ENCODE results near the gene CD244.

CD244 gene

DNA sequence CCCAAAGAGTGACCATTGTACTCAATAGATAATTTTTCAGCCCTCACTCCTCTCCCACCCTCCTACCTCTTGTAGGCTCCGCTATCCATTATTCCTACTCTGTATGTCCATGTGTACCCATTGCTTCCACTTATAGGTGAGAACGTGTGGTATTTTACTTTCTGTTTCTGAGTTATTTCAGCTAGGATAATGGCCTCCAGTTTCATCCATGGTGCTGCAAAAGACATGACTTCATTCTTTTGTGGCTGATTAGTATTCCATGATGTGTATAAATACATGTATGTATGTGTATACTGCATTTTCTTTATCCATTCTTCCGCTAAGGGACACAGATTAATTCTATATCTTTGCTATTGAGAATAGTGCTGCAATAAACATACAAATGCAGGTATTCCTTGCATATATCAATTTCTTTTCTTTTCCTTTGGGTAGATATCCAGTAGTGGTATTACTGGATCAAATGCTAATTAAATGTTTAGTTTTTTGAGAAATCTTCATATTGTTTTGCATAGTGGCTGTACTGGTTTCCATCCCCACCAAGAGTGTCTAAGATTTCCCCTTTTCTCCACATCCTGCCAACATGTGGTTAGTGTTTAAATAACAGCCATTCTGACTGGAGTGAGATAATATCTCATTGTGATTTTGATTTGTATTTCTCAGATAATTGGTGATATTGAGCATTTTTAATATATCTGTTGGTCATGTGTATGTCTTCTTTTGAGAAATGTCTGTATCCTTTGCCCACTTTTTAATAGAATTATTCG, 61.9 kb downstream of the CD244 start:
- FAIRE-seq (no peak), DNase-seq (ENCODE audit: insufficient read length, low spot score) (no peak)
- TF ChIP-seq, protein P1, sequence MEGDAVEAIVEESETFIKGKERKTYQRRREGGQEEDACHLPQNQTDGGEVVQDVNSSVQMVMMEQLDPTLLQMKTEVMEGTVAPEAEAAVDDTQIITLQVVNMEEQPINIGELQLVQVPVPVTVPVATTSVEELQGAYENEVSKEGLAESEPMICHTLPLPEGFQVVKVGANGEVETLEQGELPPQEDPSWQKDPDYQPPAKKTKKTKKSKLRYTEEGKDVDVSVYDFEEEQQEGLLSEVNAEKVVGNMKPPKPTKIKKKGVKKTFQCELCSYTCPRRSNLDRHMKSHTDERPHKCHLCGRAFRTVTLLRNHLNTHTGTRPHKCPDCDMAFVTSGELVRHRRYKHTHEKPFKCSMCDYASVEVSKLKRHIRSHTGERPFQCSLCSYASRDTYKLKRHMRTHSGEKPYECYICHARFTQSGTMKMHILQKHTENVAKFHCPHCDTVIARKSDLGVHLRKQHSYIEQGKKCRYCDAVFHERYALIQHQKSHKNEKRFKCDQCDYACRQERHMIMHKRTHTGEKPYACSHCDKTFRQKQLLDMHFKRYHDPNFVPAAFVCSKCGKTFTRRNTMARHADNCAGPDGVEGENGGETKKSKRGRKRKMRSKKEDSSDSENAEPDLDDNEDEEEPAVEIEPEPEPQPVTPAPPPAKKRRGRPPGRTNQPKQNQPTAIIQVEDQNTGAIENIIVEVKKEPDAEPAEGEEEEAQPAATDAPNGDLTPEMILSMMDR (IDR thresholded peaks at IDR 0.05; ENCODE audit: insufficient read depth, missing control alignments), result no peak

DNA sequence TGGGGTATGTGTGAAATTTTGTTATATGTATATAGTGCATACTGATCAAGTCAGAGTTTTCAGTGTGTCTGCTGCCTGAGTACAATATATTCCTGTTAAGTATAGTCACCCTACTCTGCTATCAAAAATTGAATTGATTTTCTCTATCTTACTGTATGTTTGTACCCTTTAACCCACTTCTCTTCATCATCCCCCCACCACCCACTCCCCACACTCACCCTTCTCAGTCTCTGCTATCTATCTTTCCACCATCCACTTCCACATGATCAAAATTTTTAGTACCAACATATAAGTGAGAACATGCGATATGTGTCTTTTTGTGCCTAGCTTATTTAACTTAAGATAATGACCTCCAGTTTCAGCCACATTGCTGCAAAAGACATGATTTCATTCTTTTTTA, 62.5 kb downstream of the CD244 start:
- FAIRE-seq (no peak), DNase-seq (ENCODE audit: insufficient read length, low spot score) (no peak)
- TF ChIP-seq, protein P1 (IDR thresholded peaks at IDR 0.05; ENCODE audit: insufficient read depth, missing control alignments), result no peak

DNA sequence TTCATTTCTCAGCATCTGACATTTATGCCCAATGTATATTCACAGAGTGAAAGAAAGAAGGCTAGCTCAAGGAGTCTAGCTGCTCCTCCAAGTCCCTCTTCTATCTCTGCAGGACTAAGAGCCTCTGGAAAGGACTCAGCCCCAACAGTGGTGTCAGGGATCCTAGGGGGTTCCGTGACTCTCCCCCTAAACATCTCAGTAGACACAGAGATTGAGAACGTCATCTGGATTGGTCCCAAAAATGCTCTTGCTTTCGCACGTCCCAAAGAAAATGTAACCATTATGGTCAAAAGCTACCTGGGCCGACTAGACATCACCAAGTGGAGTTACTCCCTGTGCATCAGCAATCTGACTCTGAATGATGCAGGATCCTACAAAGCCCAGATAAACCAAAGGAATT, 63.0 kb downstream of the CD244 start:
- DNase-seq (ENCODE audit: insufficient read length, low spot score) (no peak), FAIRE-seq (no peak)
- TF ChIP-seq, protein P1 (IDR thresholded peaks at IDR 0.05; ENCODE audit: insufficient read depth, missing control alignments), result no peak

DNA sequence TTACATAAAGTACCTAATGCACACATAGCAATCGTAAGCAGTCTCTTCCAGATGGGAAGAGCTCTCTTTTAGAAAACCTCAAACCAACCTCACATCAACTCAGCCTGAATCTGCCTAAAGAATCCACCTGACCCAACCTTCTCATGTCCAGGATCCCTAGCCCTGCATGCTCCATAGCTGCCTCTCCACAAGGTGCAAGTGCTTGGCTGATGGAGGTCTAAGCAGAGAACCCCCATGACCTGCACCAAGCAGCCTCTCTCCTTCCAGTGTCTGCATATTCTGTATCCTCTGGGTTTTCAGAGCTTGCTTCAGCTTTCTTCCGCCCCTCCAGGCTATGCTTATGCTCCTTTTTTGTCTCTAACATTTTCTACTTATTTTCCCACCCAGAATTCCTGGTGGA, 64.2 kb downstream of the CD244 start:
- TF ChIP-seq, protein P1 (IDR thresholded peaks at IDR 0.05; ENCODE audit: insufficient read depth, missing control alignments), result no peak
- FAIRE-seq (no peak), DNase-seq (ENCODE audit: insufficient read length, low spot score) (no peak)

DNA sequence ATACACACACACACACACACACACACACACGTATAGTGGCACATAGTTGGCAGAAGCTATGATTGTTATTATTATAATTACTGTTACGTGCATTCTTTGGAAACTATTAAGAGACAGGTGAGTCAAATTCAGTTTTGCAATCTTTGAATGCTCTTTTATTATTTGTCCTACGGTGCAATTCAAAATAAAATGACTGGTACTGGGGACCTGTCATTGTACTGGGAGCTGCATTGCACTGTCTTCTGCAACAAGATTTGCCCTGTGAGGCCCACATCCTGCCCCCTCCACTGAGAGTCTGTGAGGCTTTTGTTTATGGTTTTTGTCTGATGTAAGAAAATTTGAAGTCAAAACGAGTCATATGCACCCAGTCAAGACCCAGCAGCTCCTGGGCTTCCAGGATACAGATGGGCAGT, 64.8 kb downstream of the CD244 start:
- TF ChIP-seq, protein P1 (IDR thresholded peaks at IDR 0.05; ENCODE audit: insufficient read depth, missing control alignments), result no peak
- no peak for FAIRE-seq
- DNase-seq (ENCODE audit: insufficient read length, low spot score), result no peak

DNA sequence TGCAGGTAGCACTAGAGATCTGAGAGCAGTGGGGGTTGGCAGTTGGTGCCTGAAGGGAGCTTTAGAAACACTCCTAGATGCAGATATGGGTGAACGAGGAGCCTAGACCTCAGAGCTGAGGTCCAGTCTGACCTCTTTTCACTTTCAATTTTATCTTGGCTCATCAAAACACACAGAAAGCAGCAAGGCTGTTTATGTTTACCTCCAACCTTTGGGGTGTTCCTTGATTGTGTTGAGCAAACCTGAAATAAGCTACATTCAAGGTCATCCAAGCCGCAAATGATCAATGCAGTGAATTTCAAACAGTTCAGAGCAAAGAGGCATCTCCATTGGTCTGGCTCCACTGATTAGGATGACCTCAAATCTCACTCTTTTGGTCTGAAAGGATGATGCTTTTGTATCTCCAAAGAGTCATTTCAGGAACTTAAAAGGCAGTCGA, 65.4 kb downstream of the CD244 start:
- no peak for DNase-seq (ENCODE audit: insufficient read length, low spot score)
- TF ChIP-seq, protein P1 (IDR thresholded peaks at IDR 0.05; ENCODE audit: insufficient read depth, missing control alignments), result no peak
- FAIRE-seq, result no peak

DNA sequence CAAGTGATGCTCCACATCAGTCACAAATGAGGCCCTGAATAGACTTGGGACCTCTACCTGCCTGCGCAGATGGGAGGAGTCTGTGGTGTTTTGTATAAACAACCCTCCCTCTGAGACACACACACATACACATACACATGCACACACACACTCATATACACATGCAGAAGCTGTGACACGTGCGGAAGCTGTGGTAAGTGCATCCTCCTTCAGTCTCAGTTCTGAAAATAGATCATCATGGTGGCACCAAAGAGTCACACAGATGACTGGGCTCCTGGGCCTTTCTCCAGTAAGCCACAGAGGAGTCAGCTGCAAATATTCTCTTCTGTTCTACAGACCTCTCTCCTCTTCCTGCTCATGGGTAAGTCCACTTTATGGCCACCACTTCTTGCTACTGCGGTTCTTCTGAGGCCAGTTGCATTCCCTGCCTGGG, 66.7 kb downstream of the CD244 start, which contains the start of gene LY9:
LY9 (plus strand) TSS at position 224 of the 433 bp plus-strand sequence; CDS start at position 238, 14 bp downstream.
- no peak for DNase-seq (ENCODE audit: insufficient read length, low spot score)
- TF ChIP-seq, protein P1 (IDR thresholded peaks at IDR 0.05; ENCODE audit: insufficient read depth, missing control alignments), result no peak
- FAIRE-seq, result no peak

Measured in D721Med (cell line).